Type B pancreatic cell (in vitro differentiated cells): ENCODE data around the gene CNTN1. TPM values are rescaled to one million over a fixed set of nuclear protein-coding genes. Genes with fewer than 3 reads are reported as not detected.

Experiments used
- DNase-seq: peaks from one replicate; pipeline ENCODE4 v3.0.0; 2021; ENCODE audit warnings: mixed read lengths; ENCODE audit not compliant: unreplicated experiment; ENCODE audit errors: extremely low spot score
- H3K27ac Mint-ChIP-seq: 2 replicates; pipeline ENCODE4 v1.8.0; 2021; ENCODE audit warnings: mild to moderate bottlenecking, mixed read lengths
- H3K27me3 Mint-ChIP-seq: 2 replicates; pipeline ENCODE4 v1.8.0; 2021; ENCODE audit warnings: mixed read lengths
- H3K36me3 Mint-ChIP-seq: 2 replicates; pipeline ENCODE4 v1.8.0; 2021; ENCODE audit warnings: mixed read lengths
- H3K4me1 Mint-ChIP-seq: one replicate; pipeline ENCODE4 v1.8.0; 2021; ENCODE audit warnings: mixed read lengths; ENCODE audit not compliant: unreplicated experiment
- H3K4me3 Mint-ChIP-seq: 2 replicates; pipeline ENCODE4 v1.8.0; 2021; ENCODE audit warnings: mild to moderate bottlenecking, mixed read lengths
- H3K9me3 Mint-ChIP-seq: 2 replicates; pipeline ENCODE4 v1.8.0; 2021; ENCODE audit warnings: mixed read lengths
- CTCF ChIP-seq: fragments of 200-600 bp; sonication (generic); conservative IDR thresholded peaks from 2 replicates; pipeline ENCODE4 v1.5.0; 2021; ENCODE audit warnings: antibody characterized with exemption, mild to moderate bottlenecking
- total RNA-seq: library from RNA; stranded (reverse); gene quantifications from 2 replicates; pipeline ENCODE4 v1.2.1, GENCODE V29; 2021; ENCODE audit warnings: low replicate concordance

Gene CNTN1
- total RNA-seq, 1 donor from 2014 or later = 19.3 TPM

- H3K27ac Mint-ChIP-seq = no peak overlapping the region
- H3K4me1 Mint-ChIP-seq = no peaks in the 10 kb centered on the region
- no peaks in the 10 kb centered on the region for H3K9me3 Mint-ChIP-seq
- no peak for TF ChIP-seq CTCF
- no peaks in the 10 kb centered on the region for H3K36me3 Mint-ChIP-seq
- H3K27me3 Mint-ChIP-seq = no peaks in the 10 kb centered on the region
- DNase-seq = no peak
- H3K4me3 Mint-ChIP-seq = no peak overlapping the region
Observed at GRCh38 chr12:40769846-40770245, 77.6 kb downstream of the CNTN1 start.

DNA sequence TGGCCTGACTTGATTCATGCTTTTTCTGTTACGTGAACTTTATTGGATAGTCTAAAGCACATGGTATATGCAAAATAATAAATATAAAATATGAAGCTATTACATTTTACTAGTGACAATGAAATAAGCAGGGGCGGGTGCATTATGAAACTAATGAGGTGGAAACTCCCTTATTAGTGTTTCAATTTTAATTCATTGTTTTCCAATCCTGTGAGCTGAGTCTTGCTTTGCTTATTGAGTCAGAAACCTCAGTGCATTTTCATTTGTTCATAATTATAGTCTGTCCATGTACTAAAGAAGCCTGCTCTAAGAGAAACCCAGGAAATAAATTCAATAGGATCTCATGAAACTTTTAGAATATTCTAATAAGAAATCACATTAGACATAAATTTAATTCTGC is 78.5 kb downstream of the CNTN1 start:
- TF ChIP-seq CTCF = no peak

GRCh38 chr12:40775661-40776060 is 83.4 kb downstream of the CNTN1 start:
- no peaks in the 10 kb centered on the region for H3K27me3 Mint-ChIP-seq
- H3K4me3 Mint-ChIP-seq = no peak overlapping the region
- no peaks in the 10 kb centered on the region for H3K36me3 Mint-ChIP-seq
- TF ChIP-seq CTCF = no peak
- no peaks in the 10 kb centered on the region for H3K9me3 Mint-ChIP-seq
- no peaks in the 10 kb centered on the region for H3K4me1 Mint-ChIP-seq
- DNase-seq = no peak
- no peak overlapping the region for H3K27ac Mint-ChIP-seq

More for the DNA sequence above, 78.5 kb downstream of the CNTN1 start:
- Mint-ChIP-seq H3K36me3 (no peaks in the 10 kb centered on the region), H3K9me3 (no peaks in the 10 kb centered on the region), H3K4me1 (no peaks in the 10 kb centered on the region), H3K27me3 (no peaks in the 10 kb centered on the region), H3K4me3 (no peak overlapping the region), H3K27ac (no peak overlapping the region)
- DNase-seq = no peak

GRCh38 chr12:40784102-40784501 is 91.9 kb downstream of the CNTN1 start:
- no peak overlapping the region for H3K27ac Mint-ChIP-seq
- TF ChIP-seq CTCF = no peak
- peaks cover 12% of the 10 kb centered on the region for H3K9me3 Mint-ChIP-seq
- no peak for DNase-seq
- H3K36me3 Mint-ChIP-seq = no peaks in the 10 kb centered on the region
- no peaks in the 10 kb centered on the region for H3K4me1 Mint-ChIP-seq
- no peak overlapping the region for H3K4me3 Mint-ChIP-seq
- H3K27me3 Mint-ChIP-seq = no peaks in the 10 kb centered on the region

- Mint-ChIP-seq H3K4me1 (no peaks in the 10 kb centered on the region), H3K4me3 (no peak overlapping the region), H3K27ac (no peak overlapping the region), H3K9me3 (peaks cover 12% of the 10 kb centered on the region), H3K27me3 (no peaks in the 10 kb centered on the region), H3K36me3 (no peaks in the 10 kb centered on the region)
- DNase-seq = no peak
- no peak for TF ChIP-seq CTCF
Observed at GRCh38 chr12:40788276-40788675, 96.0 kb downstream of the CNTN1 start.

- Mint-ChIP-seq H3K9me3 (no peaks in the 10 kb centered on the region), H3K36me3 (no peaks in the 10 kb centered on the region), H3K27ac (no peak overlapping the region), H3K4me1 (no peaks in the 10 kb centered on the region), H3K27me3 (no peaks in the 10 kb centered on the region), H3K4me3 (no peak overlapping the region)
- DNase-seq = no peak
- TF ChIP-seq CTCF = no peak
Observed at GRCh38 chr12:40792792-40793386, 100.7 kb downstream of the CNTN1 start.
